PC-9 (cell line): ENCODE measurements around the gene SLC22A9. TPM values are rescaled to one million over a fixed set of nuclear protein-coding genes. Genes with fewer than 3 reads are reported as not detected.

Experiments
- BruUV-seq: library from RNA; stranded (reverse); fragments of 400-500 nt; replicated peaks from 2 replicates; lab custom pipeline; 2021; lab: Mats Ljungman, UMichigan
- CTCF ChIA-PET: fragments of 300-600 bp; sonication (Branson Sonifier 250); formaldehyde crosslinking; loops from one replicate; lab custom pipeline; 2022; ENCODE audit warnings: antibody characterized with exemption; lab: Charles Lee
- POLR2A ChIA-PET: fragments of 300-600 bp; sonication (Branson Sonifier 250); formaldehyde crosslinking; loops from one replicate; lab custom pipeline; 2022; ENCODE audit warnings: antibody characterized with exemption; ENCODE audit not compliant: unreplicated experiment; lab: Charles Lee
- DNase-seq, 2 experiments: peaks; one replicate each; pipeline versions ENCODE4 v3.0.0 to v3.0.0-alpha.2; 2015 to 2022; ENCODE audit warnings: mixed read lengths in 1 of 2
- H2AFZ ChIP-seq: fragments of 200-600 bp; sonication (generic); 2 replicates; pipeline ENCODE4 v1.8.1; 2017; ENCODE audit warnings: antibody characterized with exemption
- H3F3A ChIP-seq: fragments of 200-600 bp; sonication (generic); 2 replicates; pipeline ENCODE4 v1.8.1; 2017; ENCODE audit warnings: antibody characterized with exemption, mild to moderate bottlenecking, low read depth; ENCODE audit not compliant: insufficient read depth
- H3K27ac ChIP-seq: fragments of 200-600 bp; sonication (generic); 2 replicates; pipeline ENCODE4 v1.6.1; 2016; ENCODE audit warnings: mixed run types
- H3K27me3 ChIP-seq: fragments of 200-600 bp; sonication (generic); 2 replicates; pipeline ENCODE4 v1.6.1; 2016; ENCODE audit warnings: low read depth, mixed run types; ENCODE audit not compliant: insufficient read depth
- H3K36me3 ChIP-seq: fragments of 200-600 bp; sonication (generic); 2 replicates; pipeline ENCODE4 v1.6.1; 2016; ENCODE audit warnings: low read depth, mixed run types
- H3K4me1 ChIP-seq: fragments of 200-600 bp; sonication (generic); replicated peaks from 2 replicates; pipeline ENCODE4 v1.6.1; 2016; ENCODE audit warnings: mixed run types; ENCODE audit not compliant: insufficient read depth
- H3K4me2 ChIP-seq: fragments of 200-600 bp; sonication (generic); 2 replicates; pipeline ENCODE4 v1.6.1; 2017; ENCODE audit warnings: mixed run types
- H3K4me3 ChIP-seq: fragments of 200-600 bp; sonication (generic); 2 replicates; pipeline ENCODE4 v1.6.1; 2016; ENCODE audit warnings: mixed run types
- H3K79me2 ChIP-seq: fragments of 200-600 bp; sonication (generic); 2 replicates; pipeline ENCODE4 v1.6.1; 2017; ENCODE audit warnings: low read depth, mixed run types
- H3K9me2 ChIP-seq: fragments of 200-600 bp; sonication (generic); 2 replicates; pipeline ENCODE4 v1.8.1; 2017; ENCODE audit warnings: mild to moderate bottlenecking; ENCODE audit not compliant: insufficient read depth
- H3K9me3 ChIP-seq: fragments of 200-600 bp; sonication (generic); 2 replicates; pipeline ENCODE4 v1.8.1; 2016; ENCODE audit warnings: low read depth; ENCODE audit not compliant: insufficient read depth
- H4K20me1 ChIP-seq: fragments of 200-600 bp; sonication (generic); 2 replicates; pipeline ENCODE4 v1.8.1; 2017; ENCODE audit not compliant: insufficient read depth
- EZH2 ChIP-seq: fragments of 200-600 bp; sonication (generic); IDR thresholded peaks from 2 replicates; pipeline ENCODE4 v1.8.0; 2017; ENCODE audit warnings: antibody characterized with exemption, low read depth
- intact Hi-C: fragments of 100-400 bp; cut with micrococcal nuclease; formaldehyde crosslinking; loops from one replicate; pipeline ENCODE4 v1.10.0; 2022; ENCODE audit not compliant: unreplicated experiment
- total RNA-seq: library from RNA; stranded (reverse); gene quantifications from 2 replicates; pipeline ENCODE4 v1.2.3, GENCODE V29; 2021
- TF ChIP-seq, protein P1 (sequence below): fragments of 200-600 bp; sonication (generic); conservative IDR thresholded peaks from 2 replicates; pipeline ENCODE4 v1.6.1; 2017; ENCODE audit warnings: mixed run types, antibody characterized with exemption, mild to moderate bottlenecking, moderate library complexity

Gene SLC22A9
- total RNA-seq, 1 experiment from 2014 or later, result not detected

DNA sequence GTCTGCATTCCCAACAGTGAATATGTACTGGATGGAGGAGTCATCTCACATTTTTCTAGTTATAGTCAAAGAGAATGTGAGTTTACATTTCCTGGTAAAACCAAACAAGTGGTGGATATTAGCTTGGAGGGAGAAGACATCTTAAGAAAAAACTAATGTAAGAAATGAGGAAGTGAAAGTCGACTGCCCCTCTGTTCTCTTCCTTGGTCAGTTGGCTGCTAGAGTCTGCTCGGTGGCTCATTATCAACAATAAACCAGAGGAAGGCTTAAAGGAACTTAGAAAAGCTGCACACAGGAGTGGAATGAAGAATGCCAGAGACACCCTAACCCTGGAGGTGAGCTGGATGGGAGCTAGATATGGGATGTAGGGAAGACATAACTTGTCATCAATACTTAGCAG lies 5.8 kb downstream of the SLC22A9 start:
- Histone ChIP-seq H3K9me2 (no peaks in the 10 kb centered on the region), H3K4me1 (no peaks in the 10 kb centered on the region), H3K27me3 (peaks cover 9% of the 10 kb centered on the region), H4K20me1 (no peaks in the 10 kb centered on the region), H3K36me3 (no peaks in the 10 kb centered on the region), H3K79me2 (no peaks in the 10 kb centered on the region), H3K27ac (no peak overlapping the region), H3F3A (no peaks in the 10 kb centered on the region), H3K4me3 (no peak overlapping the region), H3K9me3 (no peaks in the 10 kb centered on the region), H3K4me2 (no peak overlapping the region), H2AFZ (no peak overlapping the region)
- no peak for DNase-seq
- intact Hi-C loops, result no loop called here
- ChIA-PET POLR2A (no interaction called here), CTCF (no interaction called here)
- no TSS peak for BruUV-seq
- TF ChIP-seq, protein P1, sequence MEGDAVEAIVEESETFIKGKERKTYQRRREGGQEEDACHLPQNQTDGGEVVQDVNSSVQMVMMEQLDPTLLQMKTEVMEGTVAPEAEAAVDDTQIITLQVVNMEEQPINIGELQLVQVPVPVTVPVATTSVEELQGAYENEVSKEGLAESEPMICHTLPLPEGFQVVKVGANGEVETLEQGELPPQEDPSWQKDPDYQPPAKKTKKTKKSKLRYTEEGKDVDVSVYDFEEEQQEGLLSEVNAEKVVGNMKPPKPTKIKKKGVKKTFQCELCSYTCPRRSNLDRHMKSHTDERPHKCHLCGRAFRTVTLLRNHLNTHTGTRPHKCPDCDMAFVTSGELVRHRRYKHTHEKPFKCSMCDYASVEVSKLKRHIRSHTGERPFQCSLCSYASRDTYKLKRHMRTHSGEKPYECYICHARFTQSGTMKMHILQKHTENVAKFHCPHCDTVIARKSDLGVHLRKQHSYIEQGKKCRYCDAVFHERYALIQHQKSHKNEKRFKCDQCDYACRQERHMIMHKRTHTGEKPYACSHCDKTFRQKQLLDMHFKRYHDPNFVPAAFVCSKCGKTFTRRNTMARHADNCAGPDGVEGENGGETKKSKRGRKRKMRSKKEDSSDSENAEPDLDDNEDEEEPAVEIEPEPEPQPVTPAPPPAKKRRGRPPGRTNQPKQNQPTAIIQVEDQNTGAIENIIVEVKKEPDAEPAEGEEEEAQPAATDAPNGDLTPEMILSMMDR, result no peak
- TF ChIP-seq EZH2, result no peak

DNA sequence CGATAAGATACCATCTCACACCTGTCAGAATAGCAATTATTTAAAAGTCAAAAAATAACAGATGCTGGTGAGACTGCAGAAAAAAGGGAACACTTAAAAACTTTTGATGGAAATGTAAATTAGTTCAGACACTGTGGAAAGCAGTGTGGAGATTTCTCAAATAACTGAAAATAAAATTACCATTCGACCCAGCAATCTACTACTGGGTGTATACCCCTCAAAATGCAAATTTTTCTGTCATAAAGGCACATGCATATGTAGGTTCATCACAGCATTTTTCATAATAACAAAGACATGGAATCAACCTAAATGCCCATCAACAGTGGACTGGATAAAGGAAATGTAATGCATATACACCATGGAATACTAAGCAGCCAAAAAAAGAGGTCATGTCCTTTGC lies 10.5 kb downstream of the SLC22A9 start:
- H3K27ac ChIP-seq, result no peak overlapping the region
- DNase-seq, result no peak
- intact Hi-C loops, result no loop called here
- no peak overlapping the region for H2AFZ ChIP-seq
- no TSS peak for BruUV-seq
- no peaks in the 10 kb centered on the region for H3F3A ChIP-seq
- H3K4me1 ChIP-seq, result no peaks in the 10 kb centered on the region
- ChIA-PET POLR2A (no interaction called here), CTCF (no interaction called here)
- H3K79me2 ChIP-seq, result no peaks in the 10 kb centered on the region
- no peak overlapping the region for H3K4me3 ChIP-seq
- no peaks in the 10 kb centered on the region for H3K9me2 ChIP-seq
- H3K27me3 ChIP-seq, result peaks cover 23% of the 10 kb centered on the region
- no peaks in the 10 kb centered on the region for H4K20me1 ChIP-seq
- no peak for TF ChIP-seq EZH2
- TF ChIP-seq, protein P1, result no peak
- H3K4me2 ChIP-seq, result no peak overlapping the region
- H3K9me3 ChIP-seq, result no peaks in the 10 kb centered on the region
- H3K36me3 ChIP-seq, result no peaks in the 10 kb centered on the region

DNA sequence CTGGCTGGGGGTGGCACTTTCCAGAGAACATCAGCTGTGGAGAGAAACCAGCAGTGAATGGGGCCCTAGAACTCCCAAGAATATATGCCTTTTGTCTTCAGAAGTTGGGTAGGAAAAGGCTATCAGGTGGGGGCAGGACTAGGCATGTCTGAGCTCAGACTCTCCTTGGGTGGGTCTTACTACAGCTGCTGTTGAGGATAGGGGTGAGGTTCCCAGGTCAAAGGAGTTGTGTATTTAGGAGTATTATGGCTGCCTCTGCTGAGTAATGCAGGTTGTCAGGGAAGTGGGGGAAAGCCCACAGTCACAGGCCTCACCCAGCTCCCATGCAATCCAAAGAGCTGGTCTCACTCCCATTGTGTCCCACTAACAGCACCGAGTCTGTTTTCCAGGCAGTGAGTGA lies 26.1 kb downstream of the SLC22A9 start:
- intact Hi-C loops, result no loop called here
- CTCF ChIA-PET, result no interaction called here
- DNase-seq, result no peak
- no peaks in the 10 kb centered on the region for H3K36me3 ChIP-seq
- no peaks in the 10 kb centered on the region for H3K9me3 ChIP-seq
- H3K27me3 ChIP-seq, result peaks cover 16% of the 10 kb centered on the region; the same call in 1 of the 2 replicates
- no peak overlapping the region for H3K27ac ChIP-seq
- TF ChIP-seq EZH2, result no peak
- TF ChIP-seq, protein P1, result no peak
- H3K9me2 ChIP-seq, result no peaks in the 10 kb centered on the region
- H3K4me3 ChIP-seq, result no peak overlapping the region
- H4K20me1 ChIP-seq, result no peaks in the 10 kb centered on the region
- H3F3A ChIP-seq, result no peaks in the 10 kb centered on the region
- no TSS peak for BruUV-seq
- no peak overlapping the region for H3K4me2 ChIP-seq
- no peaks in the 10 kb centered on the region for H3K79me2 ChIP-seq
- no peak overlapping the region for H2AFZ ChIP-seq
- POLR2A ChIA-PET, result no interaction called here
- H3K4me1 ChIP-seq, result no peaks in the 10 kb centered on the region
